Endodermal cell (in vitro differentiated cells): ENCODE data around the gene UCHL5. TPM values are rescaled to one million over a fixed set of nuclear protein-coding genes. Genes with fewer than 3 reads are reported as not detected.

ENCODE experiments used
- DNase-seq: peaks from one replicate; pipeline ENCODE4 v3.0.0-alpha.2; 2017
- H3K27ac ChIP-seq: 2 replicates; pipeline ENCODE4 v1.5.1; 2013; ENCODE audit warnings: mild to moderate bottlenecking, low read depth, low read length, moderate library complexity
- H3K27me3 ChIP-seq: 2 replicates; pipeline ENCODE4 v1.6.1; 2013; ENCODE audit warnings: mild to moderate bottlenecking, low read length, moderate library complexity; ENCODE audit not compliant: insufficient read depth, control insufficient read depth, poor library complexity, severe bottlenecking
- H3K36me3 ChIP-seq: 2 replicates; pipeline ENCODE4 v1.7.0; 2013; ENCODE audit warnings: mild to moderate bottlenecking, low read length, moderate library complexity; ENCODE audit not compliant: control insufficient read depth, insufficient read depth
- H3K4me1 ChIP-seq: one replicate; pipeline ENCODE4 v1.7.0; 2013; ENCODE audit warnings: low read length; ENCODE audit not compliant: control insufficient read depth, insufficient read depth
- H3K4me3 ChIP-seq: 2 replicates; pipeline ENCODE4 v1.5.1; 2013; ENCODE audit warnings: mild to moderate bottlenecking, low read length, moderate library complexity
- H3K9ac ChIP-seq: 2 replicates; pipeline ENCODE4 v1.6.1; 2013; ENCODE audit warnings: mild to moderate bottlenecking, low read length, moderate library complexity; ENCODE audit not compliant: poor library complexity, severe bottlenecking; ENCODE audit errors: extremely low read depth
- H3K9me3 ChIP-seq: 2 replicates; pipeline ENCODE4 v1.6.1; 2013; ENCODE audit warnings: mild to moderate bottlenecking, low read length, moderate library complexity; ENCODE audit not compliant: control insufficient read depth
- H3K27ac Mint-ChIP-seq: 2 replicates; pipeline ENCODE4 v1.8.0; 2020; ENCODE audit warnings: mixed read lengths
- H3K27me3 Mint-ChIP-seq: 2 replicates; pipeline ENCODE4 v1.8.0; 2021; ENCODE audit warnings: mild to moderate bottlenecking, mixed read lengths; ENCODE audit not compliant: insufficient read depth
- H3K36me3 Mint-ChIP-seq: 2 replicates; pipeline ENCODE4 v1.8.0; 2020; ENCODE audit warnings: low read depth, mixed read lengths
- H3K4me1 Mint-ChIP-seq: 2 replicates; pipeline ENCODE4 v1.8.0; 2020; ENCODE audit warnings: mixed read lengths
- H3K4me3 Mint-ChIP-seq: 2 replicates; pipeline ENCODE4 v1.8.0; 2020; ENCODE audit warnings: mild to moderate bottlenecking, moderate library complexity, mixed read lengths
- H3K9me3 Mint-ChIP-seq: 2 replicates; pipeline ENCODE4 v1.8.0; 2020; ENCODE audit warnings: mild to moderate bottlenecking, mixed read lengths
- WGBS, 2 experiments: methylation state at CpG; one replicate each; pipeline versions ENCODE4 v1.1.5 to v1.1.7; 2013; ENCODE audit warnings: missing lambda C conversion rate in 2 of 2, mixed read lengths in 1 of 2; ENCODE audit not compliant: insufficient coverage in 1 of 2, insufficient read length in 1 of 2; 5-methylcytosine and 5-hydroxymethylcytosine counted together
- total RNA-seq, 2 donors: library from RNA; stranded (reverse); fragmentation: NEBNext Ultra II Directional in 1 of 2; extraction: Animal tissue kit (Norgen Biotek cat#: 25700) in 1 of 2; gene quantifications; 2 replicates in 1 of 2; 3 replicates in 1 of 2; pipeline ENCODE4 v1.2.1, GENCODE V29; 2021
- TF ChIP-seq, protein P1 (sequence below): fragments of 200-600 bp; sonication (generic); conservative IDR thresholded peaks from 2 replicates; pipeline ENCODE4 v1.5.0; 2021; ENCODE audit warnings: antibody characterized with exemption, mild to moderate bottlenecking

UCHL5 gene
- total RNA-seq, 2 donors from 2014 or later = 33.0 to 40.6 TPM

DNA sequence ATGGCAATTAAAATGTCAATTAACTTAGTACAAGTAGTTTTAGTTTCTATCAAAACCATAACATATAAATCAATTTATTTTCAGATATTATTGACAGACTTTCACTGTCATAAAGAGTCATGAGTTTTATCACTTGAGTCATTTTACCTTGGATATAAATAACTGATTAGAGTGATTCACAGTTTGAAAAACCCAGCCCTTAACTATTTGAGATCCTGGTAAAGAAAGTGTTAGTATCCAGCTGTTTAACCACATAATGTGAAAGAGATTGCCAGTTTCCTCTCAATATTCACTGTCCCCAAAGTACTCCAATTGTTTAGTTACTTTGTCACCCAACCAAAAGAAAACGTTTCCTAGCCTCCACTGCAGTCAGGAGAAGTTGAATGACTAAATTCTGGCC, 91.3 kb downstream of the UCHL5 start:
- H3K4me1 ChIP-seq = no peaks in the 10 kb centered on the region
- H3K27me3 ChIP-seq = no peaks in the 10 kb centered on the region
- Mint-ChIP-seq H3K27me3 (no peaks in the 10 kb centered on the region), H3K4me1 (peaks cover 4% of the 10 kb centered on the region), H3K36me3 (no peaks in the 10 kb centered on the region), H3K9me3 (peaks cover 3% of the 10 kb centered on the region), H3K4me3 (no peak overlapping the region), H3K27ac (no peak overlapping the region)
- H3K36me3 ChIP-seq = no peaks in the 10 kb centered on the region
- WGBS, 2 experiments = 100% methylated on average over 1 of the region's 1 CpG; no CpG with 5 or more reads in 1 of the 2 experiments
- TF ChIP-seq, protein P1, sequence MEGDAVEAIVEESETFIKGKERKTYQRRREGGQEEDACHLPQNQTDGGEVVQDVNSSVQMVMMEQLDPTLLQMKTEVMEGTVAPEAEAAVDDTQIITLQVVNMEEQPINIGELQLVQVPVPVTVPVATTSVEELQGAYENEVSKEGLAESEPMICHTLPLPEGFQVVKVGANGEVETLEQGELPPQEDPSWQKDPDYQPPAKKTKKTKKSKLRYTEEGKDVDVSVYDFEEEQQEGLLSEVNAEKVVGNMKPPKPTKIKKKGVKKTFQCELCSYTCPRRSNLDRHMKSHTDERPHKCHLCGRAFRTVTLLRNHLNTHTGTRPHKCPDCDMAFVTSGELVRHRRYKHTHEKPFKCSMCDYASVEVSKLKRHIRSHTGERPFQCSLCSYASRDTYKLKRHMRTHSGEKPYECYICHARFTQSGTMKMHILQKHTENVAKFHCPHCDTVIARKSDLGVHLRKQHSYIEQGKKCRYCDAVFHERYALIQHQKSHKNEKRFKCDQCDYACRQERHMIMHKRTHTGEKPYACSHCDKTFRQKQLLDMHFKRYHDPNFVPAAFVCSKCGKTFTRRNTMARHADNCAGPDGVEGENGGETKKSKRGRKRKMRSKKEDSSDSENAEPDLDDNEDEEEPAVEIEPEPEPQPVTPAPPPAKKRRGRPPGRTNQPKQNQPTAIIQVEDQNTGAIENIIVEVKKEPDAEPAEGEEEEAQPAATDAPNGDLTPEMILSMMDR = no peak
- H3K4me3 ChIP-seq = no peak overlapping the region
- no peaks in the 10 kb centered on the region for H3K9me3 ChIP-seq
- no peak for DNase-seq
- H3K9ac ChIP-seq = no peak overlapping the region
- no peak overlapping the region for H3K27ac ChIP-seq

DNA sequence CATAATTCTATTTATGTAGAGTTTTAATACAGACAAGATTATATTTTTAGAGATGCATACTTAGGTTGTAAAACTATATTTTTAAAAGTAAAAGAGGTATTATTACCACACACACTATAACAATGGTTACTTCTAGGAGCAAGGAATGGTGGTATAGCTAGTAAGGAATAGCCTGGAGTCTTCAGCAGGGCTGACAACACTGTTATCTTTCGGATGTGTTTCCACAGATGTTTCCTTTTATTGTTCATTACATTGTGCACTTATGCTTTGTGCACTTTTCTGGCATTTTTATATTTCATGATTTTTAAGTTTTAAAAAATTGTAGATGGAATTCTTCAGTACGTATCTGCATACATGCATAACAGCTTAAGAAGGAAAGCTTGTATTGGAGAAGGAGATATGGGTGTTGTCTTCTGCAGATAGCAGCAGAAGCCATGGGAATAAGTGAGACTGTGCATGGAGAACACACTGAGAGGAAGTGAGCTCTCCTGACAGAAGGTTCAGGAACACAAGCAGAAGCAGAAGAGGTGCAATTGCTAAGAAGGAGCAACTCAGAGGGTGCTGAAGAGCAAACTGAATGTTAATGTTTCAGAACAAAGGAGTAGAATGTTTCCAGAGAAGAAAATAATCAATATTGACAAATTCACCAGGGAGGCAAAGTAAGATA, 91.8 kb downstream of the UCHL5 start:
- Histone ChIP-seq H3K9ac (no peak overlapping the region), H3K27me3 (no peaks in the 10 kb centered on the region), H3K4me1 (no peaks in the 10 kb centered on the region), H3K4me3 (no peak overlapping the region), H3K27ac (no peak overlapping the region), H3K9me3 (no peaks in the 10 kb centered on the region), H3K36me3 (no peaks in the 10 kb centered on the region)
- no peaks in the 10 kb centered on the region for H3K36me3 Mint-ChIP-seq
- H3K9me3 Mint-ChIP-seq = peaks cover 3% of the 10 kb centered on the region
- DNase-seq = no peak
- H3K4me1 Mint-ChIP-seq = peaks cover 4% of the 10 kb centered on the region
- H3K4me3 Mint-ChIP-seq = no peak overlapping the region
- H3K27me3 Mint-ChIP-seq = no peaks in the 10 kb centered on the region
- WGBS, 2 experiments = 90 to 99% methylated on average over 1 to 2 of the region's 2 CpGs
- TF ChIP-seq, protein P1 = no peak
- H3K27ac Mint-ChIP-seq = no peak overlapping the region

DNA sequence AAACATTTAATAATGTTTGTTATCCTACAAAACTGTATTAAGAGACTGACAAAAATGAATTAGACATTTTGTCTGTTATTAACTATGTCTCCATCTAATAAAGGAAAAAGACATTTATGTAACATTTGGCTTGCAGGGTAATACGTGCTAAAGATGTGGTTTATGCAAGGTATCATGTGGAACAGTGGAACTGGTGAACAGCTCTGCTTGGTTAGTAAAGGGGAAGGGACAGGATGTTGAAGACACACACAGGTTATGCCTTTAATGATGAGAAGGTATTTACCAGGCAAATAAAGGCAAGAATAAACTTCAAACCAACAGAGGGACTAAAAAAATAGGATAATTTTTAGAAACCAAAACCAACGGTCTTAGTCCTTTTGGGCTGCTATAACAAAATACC, 93.1 kb downstream of the UCHL5 start:
- DNase-seq = no peak
- H3K9me3 ChIP-seq = no peaks in the 10 kb centered on the region
- Mint-ChIP-seq H3K9me3 (peaks cover 3% of the 10 kb centered on the region), H3K4me1 (peaks cover 4% of the 10 kb centered on the region), H3K27ac (no peak overlapping the region), H3K36me3 (no peaks in the 10 kb centered on the region), H3K4me3 (no peak overlapping the region), H3K27me3 (no peaks in the 10 kb centered on the region)
- H3K36me3 ChIP-seq = no peaks in the 10 kb centered on the region
- H3K27ac ChIP-seq = no peak overlapping the region
- H3K4me1 ChIP-seq = no peaks in the 10 kb centered on the region
- 88 to 96% methylated on average over 2 of the region's 2 CpGs for WGBS, 2 experiments
- TF ChIP-seq, protein P1 = no peak
- H3K9ac ChIP-seq = no peak overlapping the region
- no peak overlapping the region for H3K4me3 ChIP-seq
- H3K27me3 ChIP-seq = no peaks in the 10 kb centered on the region
